ENCODE data around the gene CRISP1. TPM values are rescaled to one million over a fixed set of nuclear protein-coding genes. Genes with fewer than 3 reads are reported as not detected.

Gene CRISP1
- total RNA-seq, 1 donor from 2014 or later = not detected

Other genes with a start within 250 kb of the CRISP1 start
- not detected in 2 replicates for gene RHAG, start 229.7 kb downstream of the CRISP1 start, total RNA-seq
- gene CRISP2, start 153.0 kb downstream of the CRISP1 start, total RNA-seq = not detected in 2 replicates
- not detected in 2 replicates for gene CRISP3, start 122.1 kb downstream of the CRISP1 start, total RNA-seq
- gene PGK2, start 79.2 kb downstream of the CRISP1 start, total RNA-seq = not detected in 2 replicates
- not detected in 2 replicates for gene DEFB114, start 97.6 kb upstream of the CRISP1 start, total RNA-seq
- gene DEFB113, start 103.1 kb upstream of the CRISP1 start, total RNA-seq = not detected in 2 replicates
- not detected in 2 replicates for gene DEFB110, start 155.5 kb upstream of the CRISP1 start, total RNA-seq
- gene DEFB112, start 183.4 kb upstream of the CRISP1 start, total RNA-seq = not detected in 2 replicates